HG03354 (cell line): ENCODE measurements around the gene TRAF5.
A peak's percentile ranks its signal among the peaks of the same experiment; 100 is the strongest.
"Not testable (repeated sequence)": the region's sequence is repeated elsewhere in the genome, so short reads cannot be mapped to it uniquely, and the experiment has no call there.

Experiments
- ATAC-seq: cut with Tn5 transposase; IDR thresholded peaks from one replicate; pipeline ENCODE4 v1.9.1; 2021; ENCODE audit warnings: mild to moderate bottlenecking; ENCODE audit not compliant: unreplicated experiment, poor library complexity, severe bottlenecking

Gene TRAF5

GRCh38 chr1:211375146-211375818 is 48.6 kb downstream of the TRAF5 start:
- ATAC-seq, result no peak

GRCh38 chr1:211375949-211376348 is 49.3 kb downstream of the TRAF5 start:
- ATAC-seq, result no peak

- no peak for ATAC-seq
These were observed 50.3 kb downstream of the TRAF5 start for GRCh38 chr1:211376807-211377470.

- no peak for ATAC-seq
These were observed 51.2 kb downstream of the TRAF5 start for GRCh38 chr1:211377539-211378450.

- ATAC-seq, result no peak
These were observed 52.2 kb downstream of the TRAF5 start for GRCh38 chr1:211378844-211379243.

GRCh38 chr1:211379446-211379845 is 52.8 kb downstream of the TRAF5 start:
- ATAC-seq, result no peak

- no peak for ATAC-seq
These were observed 55.0 kb downstream of the TRAF5 start for GRCh38 chr1:211381481-211382181.

GRCh38 chr1:211382182-211382713 is 55.6 kb downstream of the TRAF5 start:
- no peak for ATAC-seq

GRCh38 chr1:211382714-211383480 is 56.3 kb downstream of the TRAF5 start:
- peak; percentile 97 for ATAC-seq

GRCh38 chr1:211384524-211384923 is 57.9 kb downstream of the TRAF5 start:
- no peak for ATAC-seq

- ATAC-seq, result no peak
These were observed 60.3 kb downstream of the TRAF5 start for GRCh38 chr1:211386921-211387320.

- not testable (repeated sequence) for ATAC-seq
These were observed 64.2 kb downstream of the TRAF5 start for GRCh38 chr1:211390829-211391228.

- ATAC-seq, result no peak
These were observed 66.6 kb downstream of the TRAF5 start for GRCh38 chr1:211393203-211393602.

- ATAC-seq, result not testable (repeated sequence)
These were observed 71.8 kb downstream of the TRAF5 start for GRCh38 chr1:211398266-211398930.

GRCh38 chr1:211399851-211400393 is 73.3 kb downstream of the TRAF5 start:
- not testable (repeated sequence) for ATAC-seq

- ATAC-seq, result not testable (repeated sequence)
These were observed 75.1 kb downstream of the TRAF5 start for GRCh38 chr1:211401751-211402150.

GRCh38 chr1:211406086-211406485 is 79.5 kb downstream of the TRAF5 start:
- not testable (repeated sequence) for ATAC-seq

- ATAC-seq, result not testable (repeated sequence)
These were observed 81.1 kb downstream of the TRAF5 start for GRCh38 chr1:211407749-211408148.
